ENCODE data around the gene KIF5B.

Gene KIF5B

GRCh38 chr10:32091046-32091445 is 34.8 kb upstream of the KIF5B start:
- TF ChIP-seq CTCF (IDR thresholded peaks at IDR 0.05): no peak

GRCh38 chr10:32084185-32084851 is 28.1 kb upstream of the KIF5B start:
- no peak for TF ChIP-seq CTCF (IDR thresholded peaks at IDR 0.05)

- TF ChIP-seq CTCF (IDR thresholded peaks at IDR 0.05): no peak
Observed at GRCh38 chr10:32077896-32078485, 21.8 kb upstream of the KIF5B start.

- no peak for TF ChIP-seq CTCF (IDR thresholded peaks at IDR 0.05)
Observed at GRCh38 chr10:32073659-32074058, 17.4 kb upstream of the KIF5B start.

GRCh38 chr10:32073128-32073527 is 16.9 kb upstream of the KIF5B start:
- no peak for TF ChIP-seq CTCF (IDR thresholded peaks at IDR 0.05)

- TF ChIP-seq CTCF (IDR thresholded peaks at IDR 0.05): no peak
Observed at GRCh38 chr10:32072025-32072800, 16.0 kb upstream of the KIF5B start.

GRCh38 chr10:32070645-32071044 is 14.4 kb upstream of the KIF5B start:
- no peak for TF ChIP-seq CTCF (IDR thresholded peaks at IDR 0.05)

Measured in LNCAP (cell line).